ENCODE results near the gene PLXDC2.

DNA sequence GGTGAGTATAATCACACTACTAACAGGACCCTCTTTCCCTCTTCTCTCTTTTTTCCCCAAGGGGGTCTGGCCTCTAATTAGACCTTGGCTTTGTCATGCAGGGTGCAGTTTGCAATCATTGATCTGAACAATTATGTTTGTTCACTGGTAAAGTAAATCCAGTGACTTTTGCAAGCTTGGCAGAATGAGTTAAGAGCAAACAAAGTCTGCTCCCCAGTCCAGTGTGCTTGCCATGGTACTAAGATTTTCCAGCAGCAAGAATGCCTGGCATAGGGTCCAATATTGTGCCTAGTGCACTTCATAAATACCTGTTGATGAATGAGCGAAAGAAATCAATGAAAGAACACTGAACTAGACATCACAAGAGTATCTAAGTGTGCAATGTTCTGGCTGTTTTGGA is 43.9 kb downstream of the PLXDC2 start:
- no peak for TF ChIP-seq POLR2AphosphoS5 (IDR thresholded peaks at IDR 0.05; ENCODE audit: low read depth, low read length)
- TF ChIP-seq, protein P1, sequence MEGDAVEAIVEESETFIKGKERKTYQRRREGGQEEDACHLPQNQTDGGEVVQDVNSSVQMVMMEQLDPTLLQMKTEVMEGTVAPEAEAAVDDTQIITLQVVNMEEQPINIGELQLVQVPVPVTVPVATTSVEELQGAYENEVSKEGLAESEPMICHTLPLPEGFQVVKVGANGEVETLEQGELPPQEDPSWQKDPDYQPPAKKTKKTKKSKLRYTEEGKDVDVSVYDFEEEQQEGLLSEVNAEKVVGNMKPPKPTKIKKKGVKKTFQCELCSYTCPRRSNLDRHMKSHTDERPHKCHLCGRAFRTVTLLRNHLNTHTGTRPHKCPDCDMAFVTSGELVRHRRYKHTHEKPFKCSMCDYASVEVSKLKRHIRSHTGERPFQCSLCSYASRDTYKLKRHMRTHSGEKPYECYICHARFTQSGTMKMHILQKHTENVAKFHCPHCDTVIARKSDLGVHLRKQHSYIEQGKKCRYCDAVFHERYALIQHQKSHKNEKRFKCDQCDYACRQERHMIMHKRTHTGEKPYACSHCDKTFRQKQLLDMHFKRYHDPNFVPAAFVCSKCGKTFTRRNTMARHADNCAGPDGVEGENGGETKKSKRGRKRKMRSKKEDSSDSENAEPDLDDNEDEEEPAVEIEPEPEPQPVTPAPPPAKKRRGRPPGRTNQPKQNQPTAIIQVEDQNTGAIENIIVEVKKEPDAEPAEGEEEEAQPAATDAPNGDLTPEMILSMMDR (IDR thresholded peaks at IDR 0.05) = no peak
- TF ChIP-seq SIN3A (IDR thresholded peaks at IDR 0.05; ENCODE audit: borderline replicate concordance, insufficient read depth, low read depth, low read length) = no peak
- TF ChIP-seq, protein P2, sequence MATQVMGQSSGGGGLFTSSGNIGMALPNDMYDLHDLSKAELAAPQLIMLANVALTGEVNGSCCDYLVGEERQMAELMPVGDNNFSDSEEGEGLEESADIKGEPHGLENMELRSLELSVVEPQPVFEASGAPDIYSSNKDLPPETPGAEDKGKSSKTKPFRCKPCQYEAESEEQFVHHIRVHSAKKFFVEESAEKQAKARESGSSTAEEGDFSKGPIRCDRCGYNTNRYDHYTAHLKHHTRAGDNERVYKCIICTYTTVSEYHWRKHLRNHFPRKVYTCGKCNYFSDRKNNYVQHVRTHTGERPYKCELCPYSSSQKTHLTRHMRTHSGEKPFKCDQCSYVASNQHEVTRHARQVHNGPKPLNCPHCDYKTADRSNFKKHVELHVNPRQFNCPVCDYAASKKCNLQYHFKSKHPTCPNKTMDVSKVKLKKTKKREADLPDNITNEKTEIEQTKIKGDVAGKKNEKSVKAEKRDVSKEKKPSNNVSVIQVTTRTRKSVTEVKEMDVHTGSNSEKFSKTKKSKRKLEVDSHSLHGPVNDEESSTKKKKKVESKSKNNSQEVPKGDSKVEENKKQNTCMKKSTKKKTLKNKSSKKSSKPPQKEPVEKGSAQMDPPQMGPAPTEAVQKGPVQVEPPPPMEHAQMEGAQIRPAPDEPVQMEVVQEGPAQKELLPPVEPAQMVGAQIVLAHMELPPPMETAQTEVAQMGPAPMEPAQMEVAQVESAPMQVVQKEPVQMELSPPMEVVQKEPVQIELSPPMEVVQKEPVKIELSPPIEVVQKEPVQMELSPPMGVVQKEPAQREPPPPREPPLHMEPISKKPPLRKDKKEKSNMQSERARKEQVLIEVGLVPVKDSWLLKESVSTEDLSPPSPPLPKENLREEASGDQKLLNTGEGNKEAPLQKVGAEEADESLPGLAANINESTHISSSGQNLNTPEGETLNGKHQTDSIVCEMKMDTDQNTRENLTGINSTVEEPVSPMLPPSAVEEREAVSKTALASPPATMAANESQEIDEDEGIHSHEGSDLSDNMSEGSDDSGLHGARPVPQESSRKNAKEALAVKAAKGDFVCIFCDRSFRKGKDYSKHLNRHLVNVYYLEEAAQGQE (IDR thresholded peaks at IDR 0.05; ENCODE audit: insufficient read depth in 1 of 2, low read depth in 2 of 2, low read length in 1 of 2) = no peak

Data from Panc1 (cell line).